GM21447 (cell line): ENCODE data around the gene CTNNA2.

ENCODE experiments used
- ATAC-seq: cut with Tn5 transposase; IDR thresholded peaks from one replicate; pipeline ENCODE4 v1.9.1; 2021; ENCODE audit not compliant: unreplicated experiment

The CTNNA2 gene

GRCh38 chr2:79700651-79701050 is 187.8 kb downstream of the CTNNA2 start:
- no peak for ATAC-seq

GRCh38 chr2:79702905-79703304 is 190.1 kb downstream of the CTNNA2 start:
- no peak for ATAC-seq

- no peak for ATAC-seq
Observed at GRCh38 chr2:79711098-79711497, 198.2 kb downstream of the CTNNA2 start.

- ATAC-seq = no peak
Observed at GRCh38 chr2:79713131-79713785, 200.4 kb downstream of the CTNNA2 start.

- ATAC-seq = no peak
Observed at GRCh38 chr2:79714283-79714682, 201.4 kb downstream of the CTNNA2 start.

- ATAC-seq = no peak
Observed at GRCh38 chr2:79715338-79715737, 202.5 kb downstream of the CTNNA2 start.

- ATAC-seq = no peak
Observed at GRCh38 chr2:79716266-79716665, 203.4 kb downstream of the CTNNA2 start.

GRCh38 chr2:79717364-79718007 is 204.6 kb downstream of the CTNNA2 start:
- no peak for ATAC-seq

GRCh38 chr2:79721061-79721460 is 208.2 kb downstream of the CTNNA2 start:
- ATAC-seq = no peak

- no peak for ATAC-seq
Observed at GRCh38 chr2:79721966-79722365, 209.1 kb downstream of the CTNNA2 start.

- ATAC-seq = no peak
Observed at GRCh38 chr2:79723830-79724229, 211.0 kb downstream of the CTNNA2 start.

- no peak for ATAC-seq
Observed at GRCh38 chr2:79729532-79729931, 216.7 kb downstream of the CTNNA2 start.

GRCh38 chr2:79734518-79734917 is 221.7 kb downstream of the CTNNA2 start:
- ATAC-seq = no peak

GRCh38 chr2:79740879-79741443 is 228.1 kb downstream of the CTNNA2 start:
- no peak for ATAC-seq

- ATAC-seq = no peak
Observed at GRCh38 chr2:79750321-79750720, 237.5 kb downstream of the CTNNA2 start.

GRCh38 chr2:79757526-79757925 is 244.7 kb downstream of the CTNNA2 start:
- no peak for ATAC-seq

- ATAC-seq = no peak
Observed at GRCh38 chr2:79758042-79758441, 245.2 kb downstream of the CTNNA2 start.

- no peak for ATAC-seq
Observed at GRCh38 chr2:79758749-79759282, 246.0 kb downstream of the CTNNA2 start.

- ATAC-seq = no peak
Observed at GRCh38 chr2:79770926-79771325, 258.1 kb downstream of the CTNNA2 start.

GRCh38 chr2:79771493-79771892 is 258.6 kb downstream of the CTNNA2 start:
- ATAC-seq = no peak

- no peak for ATAC-seq
Observed at GRCh38 chr2:79774016-79774415, 261.2 kb downstream of the CTNNA2 start.

- ATAC-seq = no peak
Observed at GRCh38 chr2:79776461-79776860, 263.6 kb downstream of the CTNNA2 start.
